HEK293T (cell line): ENCODE measurements around the gene PDGFRB.

ENCODE experiments used
- CTCF ChIA-PET: fragments of 350-600 bp; formaldehyde crosslinking; extraction: SDS; loops from one replicate; lab custom pipeline; 2021; ENCODE audit warnings: antibody characterized with exemption, inconsistent platforms; lab: Yijun Ruan, JAX
- POLR2A ChIA-PET: fragments of 350-600 bp; formaldehyde crosslinking; extraction: SDS; loops from one replicate; lab custom pipeline; 2020; ENCODE audit warnings: antibody characterized with exemption, inconsistent platforms; lab: Yijun Ruan, JAX
- DNase-seq: peaks from one replicate; pipeline ENCODE4 v3.0.0; 2012; ENCODE audit warnings: mixed read lengths; ENCODE audit errors: extremely low spot score
- ARNT ChIP-seq: fragments of 450-650 bp; IDR thresholded peaks from 2 replicates; pipeline ENCODE4 v1.6.1; 2017; ENCODE audit warnings: mild to moderate bottlenecking
- BHLHE40 ChIP-seq: fragments of 450-650 bp; IDR thresholded peaks from 2 replicates; pipeline ENCODE4 v1.6.1; 2016; ENCODE audit warnings: mild to moderate bottlenecking, moderate library complexity, borderline replicate concordance
- CTBP1 ChIP-seq: fragments of 450-650 bp; IDR thresholded peaks from 2 replicates; pipeline ENCODE4 v1.6.1; 2016; ENCODE audit warnings: borderline replicate concordance
- ELF4 ChIP-seq: fragments of 450-650 bp; IDR thresholded peaks from 2 replicates; pipeline ENCODE4 v1.6.1; 2017; ENCODE audit warnings: antibody characterized with exemption
- FOXA1 ChIP-seq: fragments of 450-650 bp; IDR thresholded peaks from 2 replicates; pipeline ENCODE4 v1.6.1; 2016; ENCODE audit warnings: mild to moderate bottlenecking
- FOXK2 ChIP-seq: fragments of 450-650 bp; IDR thresholded peaks from 2 replicates; pipeline ENCODE4 v1.6.1; 2016; ENCODE audit warnings: mild to moderate bottlenecking
- FOXM1 ChIP-seq: fragments of 450-650 bp; IDR thresholded peaks from 2 replicates; pipeline ENCODE4 v1.6.1; 2017; ENCODE audit warnings: mild to moderate bottlenecking, borderline replicate concordance
- HDGF ChIP-seq: fragments of 450-650 bp; IDR thresholded peaks from 2 replicates; pipeline ENCODE4 v1.6.1; 2017; ENCODE audit warnings: antibody characterized with exemption, borderline replicate concordance
- L3MBTL2 ChIP-seq: fragments of 450-650 bp; conservative IDR thresholded peaks from 2 replicates; pipeline ENCODE4 v1.6.1; 2016; ENCODE audit warnings: mild to moderate bottlenecking
- LEF1 ChIP-seq: fragments of 450-650 bp; IDR thresholded peaks from 2 replicates; pipeline ENCODE4 v1.6.1; 2017; ENCODE audit warnings: mild to moderate bottlenecking, borderline replicate concordance
- NFRKB ChIP-seq: fragments of 450-650 bp; IDR thresholded peaks from 2 replicates; pipeline ENCODE4 v1.6.1; 2016; ENCODE audit warnings: mild to moderate bottlenecking, moderate library complexity
- SP1 ChIP-seq: fragments of 450-650 bp; IDR thresholded peaks from 2 replicates; pipeline ENCODE4 v1.6.1; 2017
- SUZ12 ChIP-seq: fragments of 450-650 bp; IDR thresholded peaks from 2 replicates; pipeline ENCODE4 v1.6.1; 2016; ENCODE audit warnings: mild to moderate bottlenecking
- TARDBP ChIP-seq: fragments of 450-650 bp; IDR thresholded peaks from 2 replicates; pipeline ENCODE4 v1.6.1; 2016
- ZNF384 ChIP-seq: fragments of 450-650 bp; IDR thresholded peaks from 2 replicates; pipeline ENCODE4 v1.6.1; 2016
- TF ChIP-seq, protein P1 (sequence below): fragments of 450-650 bp; IDR thresholded peaks from 2 replicates; pipeline ENCODE4 v1.6.1; 2016

PDGFRB gene

DNA sequence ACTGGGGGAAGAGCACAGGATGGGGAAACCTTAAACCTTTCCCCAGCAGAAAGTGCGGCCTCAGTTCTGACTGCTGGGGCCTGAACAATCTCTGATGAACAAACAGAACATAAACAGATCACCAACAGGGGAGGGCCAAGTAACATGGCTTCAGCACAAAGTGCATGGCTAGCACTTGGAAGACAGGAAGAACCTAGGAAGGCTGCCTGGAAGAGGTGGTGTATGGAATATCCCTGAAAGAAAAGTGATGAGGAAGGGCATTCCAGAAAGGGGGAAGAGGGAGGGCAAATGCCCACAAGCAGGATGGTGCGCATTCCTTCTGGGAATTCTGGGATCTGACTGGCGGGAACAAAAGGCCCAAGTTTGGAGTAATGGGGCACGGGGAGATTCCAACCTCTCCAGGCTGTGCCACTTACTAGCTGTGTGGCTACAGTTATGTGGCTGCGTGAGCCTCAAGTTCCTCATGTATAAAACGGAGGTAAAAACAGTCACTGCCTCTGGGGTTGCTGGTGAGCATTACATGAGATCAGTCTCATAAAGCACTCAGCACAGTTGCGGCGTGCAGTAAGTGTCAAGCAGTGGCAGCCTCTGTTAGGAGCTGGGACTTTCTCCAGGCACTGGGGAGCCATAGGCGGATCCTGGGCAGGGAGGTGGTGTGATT lies 1.6 kb downstream of the PDGFRB start:
- TF ChIP-seq SP1: no peak
- no peak for TF ChIP-seq SUZ12
- no peak for TF ChIP-seq FOXK2
- TF ChIP-seq L3MBTL2: no peak
- no peak for TF ChIP-seq HDGF
- TF ChIP-seq FOXA1: no peak
- TF ChIP-seq NFRKB: no peak
- TF ChIP-seq ZNF384: no peak
- no peak for TF ChIP-seq BHLHE40
- TF ChIP-seq CTBP1: no peak
- TF ChIP-seq FOXM1: no peak
- no peak for TF ChIP-seq ELF4
- TF ChIP-seq ARNT: no peak
- no peak for TF ChIP-seq LEF1
- TF ChIP-seq, protein P1, sequence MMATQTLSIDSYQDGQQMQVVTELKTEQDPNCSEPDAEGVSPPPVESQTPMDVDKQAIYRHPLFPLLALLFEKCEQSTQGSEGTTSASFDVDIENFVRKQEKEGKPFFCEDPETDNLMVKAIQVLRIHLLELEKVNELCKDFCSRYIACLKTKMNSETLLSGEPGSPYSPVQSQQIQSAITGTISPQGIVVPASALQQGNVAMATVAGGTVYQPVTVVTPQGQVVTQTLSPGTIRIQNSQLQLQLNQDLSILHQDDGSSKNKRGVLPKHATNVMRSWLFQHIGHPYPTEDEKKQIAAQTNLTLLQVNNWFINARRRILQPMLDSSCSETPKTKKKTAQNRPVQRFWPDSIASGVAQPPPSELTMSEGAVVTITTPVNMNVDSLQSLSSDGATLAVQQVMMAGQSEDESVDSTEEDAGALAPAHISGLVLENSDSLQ: no peak
- no peak for TF ChIP-seq TARDBP
- DNase-seq: no peak
- ChIA-PET CTCF (no interaction called here), POLR2A (no interaction called here)

DNA sequence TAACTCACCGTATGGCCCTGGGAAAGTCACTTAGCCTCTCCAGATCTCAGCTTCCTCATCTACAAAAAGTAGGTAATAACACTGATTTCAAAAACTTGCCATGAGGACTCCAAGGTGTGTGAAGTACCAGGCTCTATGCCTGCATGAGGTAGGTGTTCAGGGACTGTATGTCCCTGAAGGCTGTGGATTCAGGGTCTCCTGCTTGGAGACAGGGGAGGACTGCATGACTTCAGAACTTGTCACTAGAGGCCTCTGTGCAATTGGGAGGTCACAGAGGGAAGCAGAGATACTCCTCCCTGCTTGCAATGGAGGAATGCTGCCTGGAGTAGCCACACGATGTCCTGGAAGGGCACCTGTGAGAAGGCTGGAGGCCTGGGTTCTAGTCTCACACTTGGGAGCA lies 2.2 kb downstream of the PDGFRB start:
- ChIA-PET CTCF (interaction anchor here (0.9 kb wide), 1 partner anchor 8 kb away, joined by 3 read pairs; no protein-coding TSS in a partner anchor), POLR2A (no interaction called here)
- DNase-seq: no peak
- TF ChIP-seq FOXM1 (no peak), L3MBTL2 (no peak), ARNT (no peak), LEF1 (no peak), NFRKB (no peak), SUZ12 (no peak), FOXK2 (no peak), BHLHE40 (no peak), SP1 (no peak)
- TF ChIP-seq, protein P1: no peak

DNA sequence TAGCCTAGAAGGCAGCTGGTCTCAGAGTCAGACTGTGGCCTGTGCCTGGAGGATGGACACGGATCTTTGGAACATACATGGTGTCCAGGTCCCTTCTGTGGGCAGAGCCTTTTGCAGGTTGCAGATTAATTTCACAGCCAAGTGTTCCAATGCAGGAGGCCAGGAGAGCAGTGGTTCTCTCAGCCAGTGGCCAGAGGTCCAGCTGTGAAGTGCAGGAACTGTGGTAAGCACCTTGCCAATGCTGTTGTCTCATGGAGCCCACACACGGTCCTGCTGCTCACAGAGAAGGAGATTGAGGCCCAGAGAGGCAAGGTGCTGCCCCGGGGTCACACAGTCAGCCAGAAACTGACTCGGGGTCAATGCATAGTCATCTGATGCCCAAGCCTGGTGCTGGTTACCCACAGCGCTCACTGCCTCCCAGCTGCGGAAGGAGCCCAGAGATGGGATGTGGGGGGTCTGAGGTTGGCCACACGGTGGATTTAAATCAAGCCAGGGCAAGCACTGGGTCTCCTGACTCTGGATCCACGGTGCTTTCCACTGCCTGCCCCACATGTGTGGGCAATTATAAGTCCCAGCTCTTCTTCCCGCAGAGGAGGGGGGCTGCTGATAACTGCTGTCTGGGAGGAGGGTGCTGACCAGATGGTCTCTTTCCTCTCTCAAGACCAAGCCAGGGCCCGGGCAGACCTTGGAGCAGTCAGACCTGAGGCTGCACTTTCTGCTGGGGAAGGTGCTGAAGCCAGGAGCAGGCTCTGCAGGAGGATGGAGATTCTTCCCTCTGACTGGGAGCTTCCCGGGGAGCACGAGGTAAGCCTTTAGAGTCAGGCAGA lies 2.8 kb downstream of the PDGFRB start:
- ChIA-PET CTCF (interaction anchor here (0.9 kb wide), 1 partner anchor 9 kb away, joined by 3 read pairs; no protein-coding TSS in a partner anchor), POLR2A (no interaction called here)
- TF ChIP-seq HDGF (no peak), CTBP1 (no peak), LEF1 (no peak), BHLHE40 (no peak), TARDBP (no peak), FOXK2 (no peak), SP1 (no peak), L3MBTL2 (no peak), FOXM1 (no peak), NFRKB (no peak), ELF4 (no peak), ZNF384 (no peak), FOXA1 (no peak)
- TF ChIP-seq, protein P1: no peak
- DNase-seq: no peak

DNA sequence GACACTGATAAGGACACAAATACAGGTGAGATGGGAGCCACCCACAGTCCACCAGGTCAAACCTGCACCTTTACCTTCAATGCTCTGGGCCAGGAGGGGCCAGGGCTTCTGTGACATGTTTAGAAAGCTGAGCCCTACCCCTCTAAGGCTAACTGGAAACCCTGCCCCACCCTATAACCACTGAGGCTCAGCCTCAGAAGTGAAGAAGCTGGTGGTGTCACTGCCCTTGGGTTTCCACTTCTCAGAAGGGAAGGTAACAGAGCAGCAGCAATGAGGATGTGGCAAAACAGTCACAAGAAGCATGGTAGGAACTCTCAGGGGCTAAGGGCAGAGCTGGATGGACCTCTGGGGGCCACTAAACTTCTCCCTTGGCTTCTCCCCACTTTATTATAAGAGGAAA lies 6.0 kb downstream of the PDGFRB start:
- ChIA-PET CTCF (interaction anchor here (1.0 kb wide), 1 partner anchor 297 kb away, joined by 3 read pairs; no protein-coding TSS in a partner anchor), POLR2A (no interaction called here)
- DNase-seq: no peak
- TF ChIP-seq NFRKB (no peak), LEF1 (no peak), FOXM1 (no peak), FOXA1 (no peak)

DNA sequence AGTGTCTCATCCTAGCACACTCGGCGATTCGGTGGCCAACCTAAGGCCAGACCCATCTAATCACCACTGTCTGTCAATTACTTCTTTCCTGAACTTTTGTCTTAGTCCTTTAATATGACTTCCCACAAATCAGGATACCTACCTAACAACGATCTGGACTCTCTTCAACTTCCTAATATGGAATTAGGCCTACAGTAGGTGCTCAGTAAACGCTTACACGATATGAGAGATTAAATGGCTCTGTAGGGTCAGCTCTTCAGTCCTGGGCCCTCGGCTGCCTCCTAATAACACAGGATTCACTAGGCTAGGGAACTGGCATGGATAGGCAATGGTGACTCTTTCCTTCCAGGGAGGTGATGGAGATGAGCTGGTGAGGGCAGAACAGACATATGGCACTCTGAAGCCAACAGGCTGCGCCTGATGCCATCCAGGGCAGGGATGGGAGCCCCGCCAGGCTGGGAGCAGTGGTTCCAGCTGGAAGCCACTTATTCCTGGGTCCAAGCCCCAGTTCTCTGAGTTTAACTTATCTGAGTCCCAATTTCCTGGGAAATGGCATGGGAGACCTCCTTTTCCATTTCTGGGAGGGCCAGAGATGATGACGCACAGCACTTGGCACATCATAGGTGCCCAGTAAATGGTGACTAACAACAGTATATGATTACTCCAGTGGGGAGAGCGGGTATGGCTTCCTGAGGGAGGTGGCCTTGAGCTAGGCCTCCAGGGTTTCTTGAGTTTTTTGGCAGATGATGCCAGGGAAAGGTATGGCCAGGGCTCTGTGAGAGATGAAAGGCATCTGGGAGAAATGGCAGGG lies 7.3 kb downstream of the PDGFRB start:
- CTCF ChIA-PET: interaction anchor here (1.0 to 1.9 kb wide), 2 partner anchors 14 to 296 kb away, joined by 3 to 5 read pairs; no protein-coding TSS in a partner anchor
- no peak for DNase-seq
- POLR2A ChIA-PET: no interaction called here
- TF ChIP-seq, protein P1: no peak
- TF ChIP-seq LEF1 (no peak), CTBP1 (no peak), FOXM1 (no peak), NFRKB (no peak), SP1 (no peak), FOXA1 (no peak)
